Activated B cell treated with CpG ODN at 0.5 μM for 24 hours (primary cell): ENCODE measurements around the gene UGT1A5. TPM values are rescaled to one million over a fixed set of nuclear protein-coding genes. Genes with fewer than 3 reads are reported as not detected.

Source experiments
- ATAC-seq: fragments of 200-7000 bp; cut with Tn5 transposase; one replicate; pipeline ENCODE4 v1.10.0; 2021; ENCODE audit warnings: low read depth, mild to moderate bottlenecking, moderate library complexity
- CTCF ChIA-PET: fragments of 350-600 bp; sonication (Branson Sonifier 250); formaldehyde crosslinking; loops from one replicate; lab custom pipeline; 2021; ENCODE audit warnings: antibody characterized with exemption; lab: Charles Lee
- POLR2A ChIA-PET: fragments of 350-600 bp; sonication (Branson Sonifier 250); formaldehyde crosslinking; loops from one replicate; lab custom pipeline; 2021; ENCODE audit warnings: antibody characterized with exemption; lab: Charles Lee
- DNase-seq: peaks from one replicate; pipeline ENCODE4 v3.0.0; 2022
- H3K27ac Mint-ChIP-seq: one replicate; pipeline ENCODE4 v1.8.0; 2020; ENCODE audit warnings: mixed read lengths
- H3K27me3 Mint-ChIP-seq: one replicate; pipeline ENCODE4 v1.8.0; 2021; ENCODE audit warnings: mixed read lengths
- H3K36me3 Mint-ChIP-seq: one replicate; pipeline ENCODE4 v1.8.0; 2021; ENCODE audit warnings: low read depth, mixed read lengths
- H3K4me1 Mint-ChIP-seq: one replicate; pipeline ENCODE4 v1.8.0; 2021; ENCODE audit warnings: mixed read lengths
- H3K4me3 Mint-ChIP-seq: one replicate; pipeline ENCODE4 v1.8.0; 2020; ENCODE audit warnings: mild to moderate bottlenecking, mixed read lengths
- H3K9me3 Mint-ChIP-seq: one replicate; pipeline ENCODE4 v1.8.0; 2020; ENCODE audit warnings: mixed read lengths
- intact Hi-C: fragments of 100-400 bp; cut with micrococcal nuclease; formaldehyde crosslinking; loops from one replicate; pipeline ENCODE4 v1.15.1; 2024
- total RNA-seq: library from RNA; stranded (reverse); gene quantifications from 2 replicates; pipeline ENCODE4 v1.2.3, GENCODE V29; 2022
- TF ChIP-seq, protein P1 (sequence below): fragments of 200-600 bp; IDR thresholded peaks from one replicate; pipeline ENCODE4 v1.8.0; 2022; ENCODE audit warnings: antibody characterized with exemption, mild to moderate bottlenecking

The UGT1A5 gene
- total RNA-seq, 1 donor from 2014 or later: not detected

DNA sequence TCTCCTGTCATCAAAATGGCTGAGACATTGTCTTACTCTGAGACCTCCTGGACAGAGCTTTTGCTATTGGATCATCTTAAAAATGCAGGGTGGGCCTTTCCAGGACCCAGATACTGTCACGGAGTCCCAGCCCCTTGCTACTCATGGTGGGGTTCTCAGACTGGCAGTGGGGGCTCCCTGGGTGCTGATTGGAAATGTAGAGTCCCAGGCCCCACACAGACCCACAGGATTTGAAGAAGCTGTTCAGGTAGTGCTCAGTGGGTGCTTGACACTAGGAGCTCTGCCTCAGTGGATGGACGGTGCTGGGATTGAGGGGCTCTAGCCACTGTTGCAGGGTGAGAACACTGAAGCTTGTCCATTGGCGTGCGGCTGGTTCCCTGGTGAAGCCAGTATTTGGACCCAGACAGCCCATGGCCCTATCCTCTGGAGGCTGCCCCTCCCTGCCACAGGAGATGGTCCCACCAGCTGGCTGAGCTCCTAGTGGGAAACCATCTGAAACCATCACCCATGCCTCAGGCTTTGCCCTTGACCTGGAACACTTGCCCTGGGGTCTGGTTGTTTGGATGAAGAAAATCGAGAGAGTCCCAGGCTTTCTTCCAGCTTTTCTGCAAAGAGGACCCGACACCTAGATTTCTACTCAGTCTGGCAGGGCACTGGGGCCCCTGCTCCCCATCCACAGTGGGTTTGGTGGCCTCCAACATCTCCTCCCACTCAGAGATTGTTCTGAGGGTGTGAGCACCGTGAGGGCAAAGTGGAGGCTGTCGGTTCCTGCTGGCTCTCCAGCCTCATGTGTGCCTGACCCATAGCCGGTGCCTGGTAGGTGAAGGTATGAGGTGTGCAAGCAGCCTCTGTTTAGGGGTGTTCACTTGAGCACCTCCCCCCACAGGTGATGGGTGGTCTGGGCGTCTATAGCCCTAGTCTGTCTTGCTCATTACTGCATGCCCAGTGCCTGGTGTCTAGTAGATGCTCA, 95.5 kb downstream of the UGT1A5 start:
- TF ChIP-seq, protein P1, sequence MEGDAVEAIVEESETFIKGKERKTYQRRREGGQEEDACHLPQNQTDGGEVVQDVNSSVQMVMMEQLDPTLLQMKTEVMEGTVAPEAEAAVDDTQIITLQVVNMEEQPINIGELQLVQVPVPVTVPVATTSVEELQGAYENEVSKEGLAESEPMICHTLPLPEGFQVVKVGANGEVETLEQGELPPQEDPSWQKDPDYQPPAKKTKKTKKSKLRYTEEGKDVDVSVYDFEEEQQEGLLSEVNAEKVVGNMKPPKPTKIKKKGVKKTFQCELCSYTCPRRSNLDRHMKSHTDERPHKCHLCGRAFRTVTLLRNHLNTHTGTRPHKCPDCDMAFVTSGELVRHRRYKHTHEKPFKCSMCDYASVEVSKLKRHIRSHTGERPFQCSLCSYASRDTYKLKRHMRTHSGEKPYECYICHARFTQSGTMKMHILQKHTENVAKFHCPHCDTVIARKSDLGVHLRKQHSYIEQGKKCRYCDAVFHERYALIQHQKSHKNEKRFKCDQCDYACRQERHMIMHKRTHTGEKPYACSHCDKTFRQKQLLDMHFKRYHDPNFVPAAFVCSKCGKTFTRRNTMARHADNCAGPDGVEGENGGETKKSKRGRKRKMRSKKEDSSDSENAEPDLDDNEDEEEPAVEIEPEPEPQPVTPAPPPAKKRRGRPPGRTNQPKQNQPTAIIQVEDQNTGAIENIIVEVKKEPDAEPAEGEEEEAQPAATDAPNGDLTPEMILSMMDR: no peak
- ChIA-PET POLR2A (no interaction called here), CTCF (no interaction called here)
- peaks cover 9% of the 10 kb centered on the region for H3K27me3 Mint-ChIP-seq
- no peaks in the 10 kb centered on the region for H3K36me3 Mint-ChIP-seq
- intact Hi-C loops: no loop called here
- no peaks in the 10 kb centered on the region for H3K4me1 Mint-ChIP-seq
- H3K9me3 Mint-ChIP-seq: no peaks in the 10 kb centered on the region
- H3K27ac Mint-ChIP-seq: no peak overlapping the region
- ATAC-seq (no peak), DNase-seq (peak; percentile 5)
- no peak overlapping the region for H3K4me3 Mint-ChIP-seq

DNA sequence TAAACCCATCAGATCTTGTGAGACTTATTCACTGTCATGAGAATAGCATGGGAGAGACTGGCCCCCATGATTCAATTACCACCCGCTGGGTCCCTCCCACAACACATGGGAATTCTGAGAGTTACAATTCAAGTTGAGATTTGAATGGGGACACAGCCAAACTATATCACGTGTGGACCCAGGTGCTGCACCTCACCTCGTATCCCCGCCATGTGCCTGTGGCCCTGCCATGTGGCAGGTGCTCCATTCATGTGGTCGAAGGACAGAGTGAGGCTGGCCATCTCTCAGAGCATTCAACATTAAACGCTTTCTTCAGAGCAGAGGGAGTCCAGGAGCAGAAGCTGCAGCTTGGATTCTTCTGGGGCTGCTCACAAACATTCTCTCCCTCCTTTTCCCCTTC, 97.7 kb downstream of the UGT1A5 start:
- Mint-ChIP-seq H3K4me1 (no peaks in the 10 kb centered on the region), H3K27ac (no peak overlapping the region), H3K9me3 (no peaks in the 10 kb centered on the region), H3K4me3 (no peak overlapping the region), H3K27me3 (peaks cover 6% of the 10 kb centered on the region), H3K36me3 (no peaks in the 10 kb centered on the region)
- peak; percentile 1 for DNase-seq
- ChIA-PET CTCF (no interaction called here), POLR2A (no interaction called here)
- intact Hi-C loops: no loop called here
- no peak for ATAC-seq
- TF ChIP-seq, protein P1: no peak

DNA sequence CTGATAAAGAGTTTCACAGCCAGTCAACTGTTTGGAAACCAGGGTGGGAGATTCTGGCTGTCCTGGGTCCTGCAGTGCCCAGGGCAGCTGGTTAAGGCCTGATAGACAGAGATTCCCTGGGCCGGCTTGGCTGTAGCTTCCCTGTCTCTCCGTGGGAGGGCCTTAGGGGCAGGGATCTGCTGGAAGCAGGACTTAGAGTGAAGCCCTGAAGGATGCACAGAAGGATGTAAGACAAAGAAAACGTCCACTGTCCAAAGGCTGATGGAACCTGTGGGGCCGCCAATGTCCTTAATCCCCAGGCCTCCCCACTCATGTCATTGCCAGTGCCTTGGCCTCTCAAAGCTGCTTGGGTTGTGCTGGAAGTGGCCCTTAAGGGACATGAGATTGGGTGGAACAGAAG, 98.4 kb downstream of the UGT1A5 start:
- peaks cover 9% of the 10 kb centered on the region for H3K27me3 Mint-ChIP-seq
- CTCF ChIA-PET: no interaction called here
- H3K4me3 Mint-ChIP-seq: no peak overlapping the region
- H3K36me3 Mint-ChIP-seq: no peaks in the 10 kb centered on the region
- ATAC-seq (no peak), DNase-seq (no peak)
- intact Hi-C loops: no loop called here
- no peaks in the 10 kb centered on the region for H3K9me3 Mint-ChIP-seq
- no peak overlapping the region for H3K27ac Mint-ChIP-seq
- POLR2A ChIA-PET: no interaction called here
- H3K4me1 Mint-ChIP-seq: no peaks in the 10 kb centered on the region
- TF ChIP-seq, protein P1: no peak

DNA sequence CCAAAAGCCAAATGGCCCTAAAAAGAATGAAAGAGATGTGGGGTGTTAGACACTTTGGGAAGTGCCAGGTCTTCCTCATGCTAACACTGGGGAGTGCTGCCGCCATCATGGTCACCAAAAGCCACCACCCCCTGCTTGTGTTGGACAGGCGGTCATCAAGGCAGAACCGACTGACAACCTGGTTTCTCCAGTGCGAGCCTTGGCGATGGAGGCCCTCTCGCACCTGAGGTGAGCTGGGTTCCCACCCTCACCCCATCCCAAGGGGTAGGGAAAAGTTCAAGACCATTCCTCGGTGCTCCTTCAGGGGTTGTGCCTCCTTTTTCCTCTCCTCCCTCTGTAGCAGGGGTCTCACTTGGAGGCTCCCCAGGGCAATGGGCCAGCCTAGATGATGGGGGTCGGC, 99.0 kb downstream of the UGT1A5 start:
- POLR2A ChIA-PET: no interaction called here
- CTCF ChIA-PET: no interaction called here
- Mint-ChIP-seq H3K36me3 (no peaks in the 10 kb centered on the region), H3K9me3 (no peaks in the 10 kb centered on the region), H3K27me3 (peaks cover 15% of the 10 kb centered on the region), H3K27ac (no peak overlapping the region), H3K4me3 (no peak overlapping the region), H3K4me1 (no peaks in the 10 kb centered on the region)
- intact Hi-C loops: no loop called here
- DNase-seq (peak; percentile 7), ATAC-seq (no peak)
- TF ChIP-seq, protein P1: no peak

DNA sequence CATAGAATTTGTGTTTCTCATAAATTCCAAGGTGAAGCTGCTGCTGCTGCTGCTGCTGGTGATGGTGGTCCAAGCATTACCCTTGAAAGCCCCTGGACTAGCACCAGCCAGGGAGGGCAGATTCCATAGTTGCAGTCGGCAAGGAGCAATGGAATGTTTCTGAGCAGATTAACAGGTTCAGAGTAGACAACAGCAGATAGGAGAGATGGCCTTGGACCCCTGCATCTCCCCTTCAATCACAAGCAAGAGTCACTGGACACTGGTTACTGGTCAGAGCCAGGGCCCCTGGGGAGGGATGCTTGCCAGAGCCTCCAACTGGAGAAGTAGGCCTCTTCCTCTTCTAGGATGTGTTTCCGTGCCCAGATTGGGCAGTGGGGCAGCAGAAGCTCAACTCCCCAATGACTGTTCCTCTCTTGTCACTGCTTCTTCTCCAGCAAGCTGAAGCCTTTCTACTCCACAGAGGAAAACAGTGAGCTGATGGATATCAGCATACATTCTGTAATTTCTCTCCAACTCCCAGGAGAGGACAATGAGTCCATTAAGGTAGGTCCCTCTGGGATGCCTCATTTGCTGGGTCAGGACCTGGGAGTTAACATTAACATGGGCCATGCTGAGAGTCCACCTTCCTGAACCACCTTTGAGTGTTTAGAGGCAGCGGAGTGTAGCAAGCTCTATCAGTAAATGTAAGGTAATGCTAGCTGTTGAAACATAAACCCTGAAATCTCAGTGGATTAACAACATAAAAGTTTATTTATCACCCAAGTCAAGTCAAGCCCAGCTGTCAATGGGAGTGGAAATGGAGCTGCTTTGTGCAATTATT, 100.7 kb downstream of the UGT1A5 start:
- ChIA-PET CTCF (no interaction called here), POLR2A (no interaction called here)
- DNase-seq (no peak), ATAC-seq (no peak)
- Mint-ChIP-seq H3K36me3 (no peaks in the 10 kb centered on the region), H3K27me3 (peaks cover 20% of the 10 kb centered on the region), H3K27ac (no peak overlapping the region), H3K4me1 (no peaks in the 10 kb centered on the region), H3K4me3 (no peak overlapping the region), H3K9me3 (no peaks in the 10 kb centered on the region)
- TF ChIP-seq, protein P1: no peak
- intact Hi-C loops: no loop called here
